ENCODE results near the gene ZNF655.

DNA sequence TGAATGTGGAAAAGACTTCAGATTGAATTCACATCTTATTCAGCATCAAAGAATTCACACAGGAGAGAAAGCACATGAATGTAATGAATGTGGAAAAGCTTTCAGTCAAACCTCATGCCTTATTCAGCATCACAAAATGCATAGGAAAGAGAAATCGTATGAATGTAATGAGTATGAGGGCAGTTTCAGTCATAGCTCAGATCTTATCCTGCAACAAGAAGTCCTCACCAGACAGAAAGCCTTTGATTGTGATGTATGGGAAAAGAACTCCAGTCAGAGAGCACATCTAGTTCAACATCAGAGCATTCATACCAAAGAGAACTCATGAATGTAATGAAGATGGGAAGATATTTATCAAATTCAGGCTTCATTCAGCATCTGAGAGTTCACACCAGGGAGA, 14.8 kb downstream of the ZNF655 start:
- TF ChIP-seq CTCF (IDR thresholded peaks at IDR 0.05) (no peak), POLR2A (IDR thresholded peaks at IDR 0.05) (no peak)

All from uterus (tissue), 2 donors.